HG02678 (cell line): ENCODE data around the gene RIPK4.
"Not testable (repeated sequence)": the region's sequence is repeated elsewhere in the genome, so short reads cannot be mapped to it uniquely, and the experiment has no call there.

Experiments
- ATAC-seq: cut with Tn5 transposase; IDR thresholded peaks from one replicate; pipeline ENCODE4 v1.9.1; 2021; ENCODE audit warnings: mild to moderate bottlenecking, moderate library complexity; ENCODE audit not compliant: unreplicated experiment

Gene RIPK4

GRCh38 chr21:41717573-41718330 lies 49.1 kb downstream of the RIPK4 start:
- no peak for ATAC-seq

DNA sequence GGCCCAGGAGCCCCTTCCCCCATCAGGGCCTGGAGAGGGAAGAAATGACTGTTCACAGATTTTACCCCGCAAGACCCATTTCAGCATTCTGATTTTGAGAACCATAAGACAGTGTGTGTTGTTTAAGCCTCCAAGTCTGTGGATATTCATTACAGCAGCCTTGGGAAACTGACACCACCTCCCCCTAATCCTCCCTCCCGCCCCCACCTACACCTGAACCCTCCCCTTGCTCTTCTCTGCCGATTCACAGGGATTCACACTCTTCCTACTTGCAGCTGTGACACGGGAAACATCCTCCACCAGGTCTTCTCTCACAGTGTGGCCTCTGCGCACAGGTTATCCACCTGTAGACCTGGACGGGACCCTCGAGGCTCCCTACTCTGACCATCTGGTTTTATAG lies 50.1 kb downstream of the RIPK4 start:
- ATAC-seq, result no peak

GRCh38 chr21:41715649-41716281 lies 51.1 kb downstream of the RIPK4 start:
- no peak for ATAC-seq

DNA sequence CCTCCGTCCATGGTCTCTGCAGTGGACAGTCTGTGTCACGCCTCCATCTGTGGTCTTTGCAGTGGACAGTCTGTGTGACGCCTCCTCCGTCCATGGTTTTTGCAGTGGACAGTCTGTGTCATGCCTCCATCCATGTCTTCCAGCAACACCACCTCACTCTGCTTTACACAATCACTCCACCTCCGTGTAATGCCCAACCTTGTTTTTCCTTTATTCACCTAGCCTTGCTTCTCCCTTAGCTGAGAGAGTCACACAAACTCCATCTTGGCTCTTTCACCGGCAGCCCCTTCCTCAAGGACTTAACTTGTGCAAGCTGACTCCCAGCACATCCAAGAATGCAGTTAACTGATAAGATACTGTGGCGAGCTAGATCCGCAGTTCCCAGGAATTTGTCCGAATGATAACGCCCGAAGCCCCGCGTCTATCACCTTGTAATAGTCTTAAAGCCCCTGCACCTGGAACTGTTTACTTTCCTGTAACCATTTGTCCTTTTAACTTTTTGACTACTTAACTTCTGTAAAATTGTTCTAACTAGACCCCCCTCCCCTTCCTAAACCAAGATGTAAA lies 52.5 kb downstream of the RIPK4 start:
- ATAC-seq, result not testable (repeated sequence)

DNA sequence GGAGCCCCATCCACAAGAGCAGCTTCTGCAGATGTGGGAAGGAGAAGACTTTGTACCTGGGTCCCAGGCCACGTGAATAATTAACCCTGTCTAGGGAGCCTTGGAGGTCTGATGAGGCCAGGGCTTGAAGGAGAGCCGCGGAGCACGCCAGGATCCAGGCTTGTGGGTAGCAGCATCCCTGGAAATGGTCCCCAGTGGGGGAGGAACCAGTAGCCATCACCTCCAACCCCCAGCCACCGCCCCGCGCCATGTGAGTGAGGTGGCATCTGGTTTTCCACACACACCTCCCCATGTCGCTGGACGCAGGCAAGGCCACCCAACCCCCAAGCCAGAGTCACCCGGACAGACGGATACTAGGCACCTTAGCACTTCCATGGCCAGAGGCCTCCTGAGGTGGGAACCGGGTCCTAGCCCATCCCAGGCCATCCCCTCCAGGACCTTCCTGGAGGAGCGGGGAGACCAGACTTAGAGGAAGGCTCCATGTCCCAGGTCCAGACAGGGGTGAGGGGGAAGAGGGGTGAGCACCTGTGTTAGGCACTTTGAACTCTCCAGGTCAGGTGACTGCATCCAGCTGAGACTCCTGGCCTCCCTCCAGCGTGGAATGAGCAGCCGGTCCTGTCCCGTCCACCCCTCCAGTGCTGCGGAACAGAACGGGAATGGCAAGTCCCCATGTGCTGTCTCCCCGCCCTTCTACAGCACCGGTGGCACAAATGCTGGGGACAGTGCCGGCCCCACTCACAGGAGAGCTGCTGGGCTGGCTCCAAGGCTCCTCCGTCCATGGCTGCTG lies 53.2 kb downstream of the RIPK4 start:
- ATAC-seq, result no peak

DNA sequence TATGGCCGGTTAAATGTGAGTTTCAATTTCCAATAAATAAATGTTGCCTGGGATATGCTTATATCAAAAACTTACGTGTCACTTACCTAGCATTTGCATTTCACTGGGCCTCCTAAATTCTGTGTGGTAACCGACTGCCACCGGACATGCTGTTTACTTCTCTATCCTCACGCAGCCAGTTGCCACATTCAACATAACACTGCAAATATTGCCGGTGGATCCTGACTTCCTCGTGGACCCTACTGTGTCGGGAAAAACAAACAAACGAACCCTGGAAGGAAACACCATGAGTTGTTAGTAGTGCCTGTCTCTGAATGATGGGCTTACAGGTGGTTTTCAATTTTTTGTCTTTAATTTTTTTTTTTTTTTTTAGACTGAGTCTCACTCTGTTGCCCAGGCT lies 54.1 kb downstream of the RIPK4 start:
- no peak for ATAC-seq

GRCh38 chr21:41712201-41712600 lies 54.7 kb downstream of the RIPK4 start:
- no peak for ATAC-seq

- no peak for ATAC-seq
These were observed 55.3 kb downstream of the RIPK4 start for GRCh38 chr21:41711416-41712007.

DNA sequence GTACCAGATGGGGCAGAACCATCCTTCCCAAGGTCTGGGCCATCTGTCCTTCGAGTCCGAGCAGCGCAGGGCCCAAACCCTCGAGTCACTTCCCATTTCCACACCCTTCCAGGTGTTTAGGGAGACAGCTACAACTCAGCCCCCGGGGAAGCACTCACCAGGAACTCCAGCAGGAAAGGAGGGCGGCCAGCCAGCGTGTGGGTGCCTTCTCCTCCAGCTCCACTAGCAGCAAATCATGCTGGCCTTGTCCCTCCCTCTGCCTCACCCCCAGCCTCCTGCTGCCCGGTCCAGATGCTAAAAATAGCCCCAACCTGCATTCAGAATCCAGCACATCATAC lies 56.1 kb downstream of the RIPK4 start:
- ATAC-seq, result no peak

DNA sequence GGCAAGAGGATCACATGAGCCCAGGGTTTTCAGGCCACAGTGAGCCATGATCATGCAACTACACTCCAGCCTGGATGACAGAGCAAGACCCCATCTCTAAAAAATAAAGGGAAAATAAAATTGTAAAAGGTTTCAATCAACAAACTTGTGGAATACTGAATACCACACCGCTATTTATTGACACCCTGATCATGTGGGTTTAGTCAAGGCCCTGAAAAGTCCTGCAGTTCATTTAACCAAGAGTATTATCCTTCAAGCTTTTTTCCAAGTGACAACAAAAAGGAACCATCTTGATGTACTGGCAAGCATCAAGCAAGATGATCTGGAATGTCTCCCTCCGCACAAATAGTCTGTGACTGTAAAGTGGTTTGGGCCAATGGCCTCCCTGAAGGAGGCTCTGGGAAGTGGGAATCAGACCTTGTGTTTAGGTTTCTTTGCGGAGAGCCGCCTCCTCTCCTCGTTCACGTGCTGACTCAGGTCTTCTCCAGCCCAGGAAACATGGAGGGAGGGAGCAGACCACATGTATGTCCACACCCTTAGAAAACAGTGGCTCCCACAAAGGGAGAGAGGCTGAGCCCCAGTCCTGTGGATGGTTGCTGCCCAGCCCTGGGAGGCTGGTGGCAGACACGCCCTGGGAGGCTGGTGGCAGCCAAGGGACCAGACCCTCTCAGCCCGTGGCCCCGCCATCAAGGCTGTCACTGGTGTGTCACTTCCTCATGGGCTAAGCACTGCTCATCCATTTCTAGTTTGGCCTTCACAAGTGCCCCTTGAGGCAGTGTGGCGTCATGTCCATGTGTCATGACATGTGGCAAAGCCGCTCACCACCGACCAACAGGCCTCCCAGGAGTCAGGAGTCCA lies 56.7 kb downstream of the RIPK4 start:
- no peak for ATAC-seq

- ATAC-seq, result no peak
These were observed 57.7 kb downstream of the RIPK4 start for GRCh38 chr21:41709166-41709565.

- ATAC-seq, result no peak
These were observed 58.9 kb downstream of the RIPK4 start for GRCh38 chr21:41707960-41708330.

- ATAC-seq, result no peak
These were observed 59.5 kb downstream of the RIPK4 start for GRCh38 chr21:41707231-41707959.

DNA sequence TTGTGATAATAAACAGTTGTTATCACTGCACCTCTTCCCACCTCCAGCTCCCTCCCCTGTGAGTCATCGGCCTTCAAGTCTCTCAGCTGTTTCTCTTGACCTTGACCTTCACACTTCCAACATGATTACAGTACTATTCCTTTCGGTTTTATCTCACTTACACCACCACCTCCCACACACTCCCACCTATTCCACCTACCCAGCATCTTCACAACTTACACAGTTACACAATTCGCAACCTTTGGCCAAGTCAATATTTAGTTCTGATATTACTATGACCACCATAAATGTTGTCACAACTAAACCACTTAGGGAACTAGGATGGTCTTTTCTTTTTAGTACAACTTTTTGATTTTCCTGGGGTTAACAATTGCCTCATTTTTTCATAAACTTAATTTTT lies 60.2 kb downstream of the RIPK4 start:
- no peak for ATAC-seq

- ATAC-seq, result no peak
These were observed 60.6 kb downstream of the RIPK4 start for GRCh38 chr21:41706263-41706639.

DNA sequence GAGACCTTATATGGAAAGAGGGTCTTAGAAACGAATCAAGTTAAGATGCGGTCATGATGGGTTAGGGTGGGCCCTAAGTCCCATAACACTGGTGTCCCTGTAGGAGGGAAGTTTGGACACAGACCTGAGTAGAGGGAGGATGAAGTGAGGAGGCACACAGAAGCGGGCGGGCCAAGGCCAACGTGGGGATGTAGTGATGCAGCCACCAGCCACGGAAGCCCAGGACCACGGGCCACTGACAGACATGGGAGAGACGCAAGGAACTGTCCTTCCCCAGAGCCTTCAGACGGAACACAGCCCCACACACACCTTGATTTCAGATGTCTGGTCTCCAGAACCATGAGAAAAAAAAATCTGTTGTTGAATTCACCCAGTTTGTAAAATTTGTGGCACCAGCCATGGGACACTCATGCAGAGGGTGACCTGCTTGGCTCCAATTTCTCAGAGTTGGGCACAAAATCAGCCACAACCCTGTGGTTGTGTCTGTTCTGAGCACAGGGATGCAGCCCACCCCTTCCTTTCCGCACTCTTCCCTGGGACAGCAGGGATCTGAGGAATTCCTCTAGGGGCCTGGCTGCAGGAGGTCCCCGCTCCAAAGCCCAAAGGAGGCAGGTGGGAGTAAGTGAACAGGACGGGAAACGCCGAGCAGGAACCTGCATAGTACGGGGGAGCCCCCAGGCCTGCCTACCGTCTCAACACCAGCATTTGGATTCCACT lies 61.1 kb downstream of the RIPK4 start:
- no peak for ATAC-seq

GRCh38 chr21:41703857-41704501 lies 62.9 kb downstream of the RIPK4 start:
- ATAC-seq, result no peak

DNA sequence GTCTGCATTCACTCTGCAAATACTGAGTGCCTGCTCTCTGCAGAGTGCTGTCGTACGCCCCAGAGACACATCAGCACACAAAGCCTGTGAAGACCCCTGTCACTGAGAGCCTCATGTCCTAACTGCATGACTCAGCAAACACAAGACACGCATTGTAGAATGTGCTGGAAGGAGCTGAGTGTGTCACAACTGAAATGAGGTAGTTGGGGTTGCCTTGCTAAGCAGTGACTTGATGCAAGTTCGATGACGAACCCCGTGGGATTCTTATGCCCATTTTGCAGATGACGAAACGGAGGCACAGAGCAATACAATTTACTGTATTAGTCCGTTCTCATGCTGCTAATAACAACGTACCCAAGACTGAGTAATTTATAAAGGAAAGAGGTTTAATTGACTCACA lies 65.1 kb downstream of the RIPK4 start:
- no peak for ATAC-seq

GRCh38 chr21:41699311-41699710 lies 67.5 kb downstream of the RIPK4 start:
- ATAC-seq, result no peak
